ENCODE data around the gene ETFA.
"Not testable (repeated sequence)": the region's sequence is repeated elsewhere in the genome, so short reads cannot be mapped to it uniquely, and the experiment has no call there.

ETFA gene

DNA sequence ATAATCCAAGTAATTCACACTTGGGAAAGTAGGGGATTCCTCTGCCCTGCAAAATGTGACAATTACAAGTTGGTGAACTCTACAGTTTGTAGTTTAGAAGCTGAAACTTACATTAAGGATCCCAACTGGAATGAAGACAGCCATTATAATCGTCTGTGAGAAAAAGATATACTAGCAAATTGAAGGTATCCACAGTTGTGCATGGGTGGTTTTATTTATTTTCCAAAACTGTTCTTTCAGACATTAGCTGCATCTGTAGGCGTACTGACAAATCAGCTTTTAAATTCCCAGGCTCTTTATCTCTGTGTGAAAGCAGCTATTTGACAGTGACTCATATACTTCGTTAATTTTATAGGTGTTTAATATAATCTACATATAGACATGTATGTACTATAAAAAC lies 12.8 kb upstream of the ETFA start:
- no peak for DNase-seq

DNA sequence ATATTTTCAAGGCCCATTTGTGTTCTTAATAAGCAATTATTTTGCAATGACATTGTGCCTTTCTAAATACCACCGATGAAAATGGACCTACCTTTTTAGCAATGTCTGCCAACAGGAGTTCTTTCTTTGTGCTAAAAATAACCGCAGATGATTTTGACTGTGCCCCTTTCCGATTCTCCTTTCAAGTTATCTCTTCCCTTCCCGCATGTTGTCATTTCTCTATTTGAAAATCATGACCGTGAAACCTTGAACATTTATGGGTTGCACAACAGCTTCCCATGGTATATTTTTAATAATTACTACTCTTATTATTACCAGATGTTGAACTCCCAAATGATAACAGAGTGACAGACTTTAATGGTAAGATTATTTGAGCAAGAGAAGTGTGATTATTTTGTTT lies 10.3 kb upstream of the ETFA start:
- DNase-seq = no peak

DNA sequence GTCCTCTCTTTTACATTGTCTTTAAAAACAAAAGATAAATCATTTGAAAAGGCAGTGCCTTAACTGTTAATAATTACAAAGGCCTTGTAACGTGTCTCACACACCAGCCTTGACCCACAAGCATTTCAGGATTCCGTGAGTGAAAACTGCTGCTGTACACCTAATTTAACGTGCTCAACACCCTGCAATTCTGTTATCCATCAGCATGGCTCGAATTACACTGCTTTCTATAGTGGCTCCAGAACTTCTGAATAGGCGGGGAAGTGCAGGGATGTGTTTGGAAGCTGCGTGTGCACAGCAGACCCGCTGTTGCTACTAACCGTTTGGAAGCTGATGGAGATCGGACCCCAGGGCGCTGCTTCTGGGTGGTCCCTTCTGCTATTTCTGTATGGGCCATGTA lies 9.9 kb upstream of the ETFA start:
- DNase-seq = no peak

- DNase-seq = no peak
These were observed 8.7 kb upstream of the ETFA start for GRCh38 chr15:76320012-76320411.

DNA sequence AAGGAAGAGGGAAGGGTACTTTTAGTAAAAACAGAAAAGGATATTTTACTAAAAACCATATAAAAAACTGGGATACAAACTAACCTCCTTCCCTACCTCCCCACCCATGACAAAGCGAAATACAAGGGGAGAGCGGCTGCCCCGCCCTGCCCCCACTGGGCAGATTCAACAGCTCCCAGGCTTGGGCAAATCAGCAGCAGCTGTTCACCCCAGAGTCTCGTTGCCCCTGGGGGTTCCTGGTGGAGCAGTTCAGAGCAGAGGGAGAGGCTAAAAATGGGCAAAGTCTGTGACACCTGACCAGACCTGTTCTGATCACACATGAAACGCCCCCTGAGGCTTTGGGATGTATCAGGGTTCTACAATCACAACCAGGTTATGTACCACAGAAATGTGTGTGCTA lies 2.5 kb upstream of the ETFA start:
- no peak for DNase-seq

DNA sequence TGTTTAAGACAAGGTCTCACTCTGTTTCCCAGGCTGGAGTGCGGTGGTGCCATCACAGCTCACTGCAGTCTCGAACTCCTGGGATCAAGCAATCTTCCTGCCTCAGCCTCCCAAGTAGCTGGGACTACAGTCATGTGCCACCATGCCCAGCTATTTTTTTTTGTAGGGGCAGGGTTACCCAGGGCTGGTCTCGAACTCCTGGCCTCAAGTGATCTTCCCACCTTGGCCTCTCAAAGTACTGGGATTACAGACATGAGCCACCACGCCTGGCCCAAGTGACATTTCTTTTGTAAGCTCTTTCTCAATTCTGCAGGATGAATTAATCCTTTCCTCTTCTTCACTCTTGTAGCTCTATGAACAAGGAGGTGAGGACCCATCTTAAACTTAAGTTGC lies 1.9 kb upstream of the ETFA start:
- DNase-seq = not testable (repeated sequence)

DNA sequence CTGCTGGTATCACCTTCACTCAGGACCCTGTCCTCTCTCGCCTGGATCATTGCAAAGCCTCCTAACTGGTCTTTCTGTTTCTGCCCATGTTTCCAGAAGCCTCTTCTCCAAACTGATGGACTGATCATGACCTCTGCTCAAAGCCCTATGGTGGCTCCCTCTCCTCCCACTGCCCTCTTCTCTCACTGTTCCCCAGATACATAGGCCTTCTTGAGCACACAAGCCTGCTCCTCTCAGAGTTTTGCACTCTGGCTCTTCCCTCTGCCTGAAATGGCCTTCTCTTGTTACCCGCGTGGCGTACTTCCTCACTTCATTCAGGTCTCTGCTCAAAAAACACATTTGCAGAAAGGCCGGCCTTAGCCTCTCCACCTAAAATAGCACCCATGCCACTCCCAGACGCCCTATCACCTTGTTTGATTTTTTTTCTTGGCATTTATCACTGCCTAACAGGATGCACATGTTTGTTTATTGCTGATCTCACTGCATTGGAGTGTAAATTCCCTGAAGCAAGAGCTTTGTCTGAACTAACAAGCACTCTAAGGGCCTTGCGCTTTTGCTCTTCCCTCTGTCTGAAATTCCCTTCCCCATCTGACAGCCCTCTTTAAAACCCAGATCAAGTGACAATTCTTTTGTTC lies 1.4 kb upstream of the ETFA start:
- DNase-seq = no peak

DNA sequence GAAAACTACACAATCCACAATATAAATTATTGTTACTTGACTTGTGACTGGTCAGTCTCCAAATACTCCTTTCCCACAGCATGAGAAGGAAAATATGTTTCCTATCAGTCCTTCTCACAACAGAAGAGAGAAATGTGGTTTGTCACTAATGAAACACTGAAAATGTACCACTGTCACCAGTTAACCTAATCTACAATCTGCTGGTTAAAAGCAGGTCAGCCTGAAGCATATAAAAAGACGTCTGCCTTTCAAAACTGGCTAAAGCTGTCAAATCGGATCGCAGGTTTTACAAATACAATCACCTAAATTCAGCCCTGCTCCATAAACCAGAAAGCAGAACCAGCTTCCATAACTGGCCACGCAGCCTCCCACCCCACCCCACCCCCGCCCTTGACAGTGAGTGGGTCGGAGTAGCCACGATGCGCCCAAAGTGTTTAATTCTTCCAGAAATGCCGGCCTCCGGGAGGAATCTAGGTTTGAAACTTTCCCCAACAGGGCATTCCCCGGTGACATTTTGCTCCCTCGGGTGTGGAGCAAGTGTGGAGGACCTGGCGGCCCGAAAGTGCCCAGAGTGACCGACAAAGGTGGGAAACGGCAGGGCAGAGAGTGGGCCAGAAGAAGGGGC lies 682 bp downstream of the ETFA start:
- no peak for DNase-seq

GRCh38 chr15:76309601-76310330 lies 1.5 kb downstream of the ETFA start:
- no peak for DNase-seq

DNA sequence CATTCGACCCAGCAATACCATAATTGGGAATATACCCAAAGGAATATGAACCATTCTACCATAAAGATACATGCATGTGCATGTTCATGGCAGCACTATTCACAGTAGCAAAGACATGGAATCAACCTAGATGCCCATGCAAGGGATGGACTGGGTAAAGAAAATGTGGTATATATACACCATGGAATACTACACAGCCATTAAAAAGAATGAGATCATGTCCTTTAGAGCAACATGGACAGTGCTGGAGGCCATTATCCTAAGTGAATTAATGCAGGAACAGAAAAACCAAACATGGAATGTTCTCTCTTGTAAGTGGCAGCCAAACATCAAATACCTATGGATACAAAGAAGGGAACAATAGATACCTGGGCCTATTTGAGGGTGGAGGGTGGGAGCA lies 7.4 kb downstream of the ETFA start:
- DNase-seq = no peak

DNA sequence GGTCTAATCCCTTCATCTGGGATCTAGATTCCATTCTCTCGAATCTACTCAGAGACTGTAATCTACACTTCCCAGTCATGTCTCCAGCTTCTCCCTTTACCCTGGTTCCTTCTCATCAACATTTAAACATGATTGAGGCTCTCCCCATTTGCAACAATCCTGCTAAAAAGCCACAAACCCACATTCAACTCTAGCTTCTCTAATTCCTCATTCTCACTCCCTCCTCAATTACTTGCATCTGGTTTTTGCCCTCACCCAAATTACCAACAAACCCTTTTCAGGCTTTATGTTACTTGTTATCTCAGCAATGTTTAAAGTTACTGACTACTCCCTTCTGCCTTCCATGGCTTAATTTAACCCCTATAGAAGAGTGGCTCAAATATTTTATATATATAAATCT lies 11.5 kb downstream of the ETFA start:
- DNase-seq = no peak

DNA sequence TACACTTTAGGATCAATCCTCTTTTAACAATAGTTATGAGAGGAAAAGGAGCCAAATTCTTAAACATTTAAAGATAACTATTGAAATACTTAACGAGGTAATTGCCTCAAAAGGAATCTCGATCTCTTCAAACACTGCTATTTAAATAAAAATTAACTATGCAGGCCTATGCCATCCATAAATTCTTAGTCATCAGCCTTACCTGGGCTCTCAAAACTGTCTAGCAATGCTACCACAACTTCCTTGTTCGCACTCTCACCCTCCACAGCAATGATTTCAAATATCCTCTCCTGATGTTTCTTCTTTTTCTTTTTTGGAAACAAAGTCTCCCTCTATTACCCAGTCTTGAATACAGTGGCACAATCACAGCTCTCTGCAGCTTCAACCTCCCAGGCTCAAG lies 12.3 kb downstream of the ETFA start:
- no peak for DNase-seq

DNA sequence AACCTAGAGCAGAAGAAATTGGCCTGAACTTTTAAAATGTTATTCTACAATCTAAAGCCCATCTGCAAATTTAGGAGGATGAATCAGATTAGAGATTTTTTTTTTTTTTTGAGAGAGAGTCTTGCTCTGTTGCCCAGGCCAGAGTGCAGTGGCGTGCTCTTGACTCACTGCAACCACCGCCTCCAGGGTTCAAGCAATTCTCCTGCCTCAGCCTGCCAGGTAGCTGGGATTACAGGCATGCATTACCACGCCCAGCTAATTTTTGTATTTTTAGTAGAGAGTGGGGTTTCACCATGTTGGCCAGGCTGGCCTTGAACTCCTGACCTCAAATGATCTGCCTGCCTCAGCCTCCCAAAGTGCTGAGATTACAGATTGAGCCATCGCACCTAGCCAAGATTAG lies 13.3 kb downstream of the ETFA start:
- DNase-seq = not testable (repeated sequence)

DNA sequence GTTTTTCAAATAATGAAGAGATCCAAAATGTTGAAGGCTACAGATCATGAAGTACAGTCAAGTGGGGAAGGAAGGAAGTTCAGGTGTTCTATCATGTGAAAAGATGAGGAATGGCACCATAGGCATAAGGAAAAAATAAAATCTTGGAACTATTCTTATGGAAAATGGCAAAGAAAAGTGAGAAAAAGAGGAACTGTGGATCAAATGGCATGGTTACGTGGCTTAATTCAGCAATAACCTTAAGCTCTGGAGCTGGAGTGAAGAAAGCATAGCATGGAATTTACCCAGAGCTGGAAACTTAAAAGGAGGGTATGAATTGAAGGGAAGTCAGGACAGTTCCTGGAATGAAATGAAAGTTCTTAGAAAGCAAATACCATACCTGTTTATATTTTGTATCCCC lies 14.4 kb downstream of the ETFA start:
- no peak for DNase-seq

DNA sequence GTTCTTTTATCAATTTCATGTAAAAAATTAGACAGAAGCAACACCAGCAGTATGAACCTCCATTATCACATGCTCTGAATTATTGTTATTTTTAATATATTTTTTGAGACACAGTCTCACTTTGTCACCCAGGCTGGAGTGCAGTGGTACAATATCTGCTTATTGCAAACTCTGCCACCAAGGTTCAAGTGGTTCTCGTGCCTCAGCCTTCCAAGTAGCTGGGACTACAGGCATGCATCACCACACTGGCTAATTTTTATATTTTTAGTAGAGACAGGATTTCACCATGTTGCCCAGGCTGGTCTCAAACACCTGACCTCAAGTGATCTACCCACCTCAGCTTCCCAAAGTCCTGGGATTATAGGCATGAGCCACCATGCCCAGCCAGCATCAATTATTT lies 16.8 kb downstream of the ETFA start:
- not testable (repeated sequence) for DNase-seq

GRCh38 chr15:76293361-76293760 lies 17.9 kb downstream of the ETFA start:
- no peak for DNase-seq

GRCh38 chr15:76289582-76289981 lies 21.7 kb downstream of the ETFA start:
- DNase-seq = no peak

DNA sequence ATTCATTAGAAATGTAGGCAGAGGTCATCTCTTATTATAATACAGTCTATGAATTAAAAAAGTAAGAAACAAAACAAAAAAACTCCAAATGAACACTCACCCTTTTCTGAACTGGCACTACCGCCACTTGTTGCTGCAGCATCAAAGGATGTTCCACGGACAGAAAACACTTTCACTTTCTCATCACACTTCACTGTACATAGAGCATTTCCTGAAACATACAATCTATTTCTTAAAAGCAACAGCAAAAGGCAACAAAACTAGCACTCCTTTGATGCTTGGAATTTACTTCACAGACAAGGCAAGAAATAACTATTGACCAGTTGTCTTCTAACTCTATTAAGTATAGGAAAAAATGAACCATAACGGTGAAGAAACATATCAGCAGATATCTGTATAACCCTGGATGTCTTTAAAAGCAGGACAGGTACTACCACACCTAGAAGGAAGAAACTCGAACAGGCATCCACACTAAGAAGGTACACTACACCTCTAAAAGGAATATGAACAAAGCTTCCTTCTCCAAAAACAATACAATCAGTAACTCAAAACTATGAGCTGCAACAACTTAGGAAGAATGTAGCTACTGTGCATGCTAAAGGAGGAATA lies 24.9 kb downstream of the ETFA start:
- no peak for DNase-seq

DNA sequence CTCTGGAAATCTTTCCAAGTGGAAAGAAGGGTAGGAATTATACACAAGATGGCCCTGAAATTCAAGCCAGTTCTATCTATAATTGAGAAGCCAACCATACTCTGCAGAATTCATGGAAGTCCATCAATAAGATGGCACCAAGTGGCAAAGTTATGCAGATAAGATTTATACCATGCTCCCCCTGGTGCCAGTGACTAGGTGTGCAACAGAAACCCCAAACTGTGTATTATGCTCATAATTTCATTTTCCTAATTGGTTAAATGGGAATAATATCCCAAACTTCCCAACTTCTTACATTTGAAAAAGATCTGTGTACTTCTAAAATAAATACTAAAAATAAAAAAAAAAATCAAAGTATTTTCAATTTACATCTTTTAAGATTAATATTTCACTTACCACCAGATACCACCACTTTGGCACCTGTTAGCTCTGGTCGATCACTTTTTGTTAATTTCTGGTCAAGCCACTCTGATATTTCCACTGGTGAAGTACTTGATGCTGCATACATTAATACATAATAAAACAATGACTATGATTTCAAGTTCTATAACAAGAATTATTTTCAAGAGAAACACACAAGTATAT lies 25.9 kb downstream of the ETFA start:
- DNase-seq = no peak

GRCh38 chr15:76282465-76282864 lies 28.8 kb downstream of the ETFA start:
- no peak for DNase-seq

DNA sequence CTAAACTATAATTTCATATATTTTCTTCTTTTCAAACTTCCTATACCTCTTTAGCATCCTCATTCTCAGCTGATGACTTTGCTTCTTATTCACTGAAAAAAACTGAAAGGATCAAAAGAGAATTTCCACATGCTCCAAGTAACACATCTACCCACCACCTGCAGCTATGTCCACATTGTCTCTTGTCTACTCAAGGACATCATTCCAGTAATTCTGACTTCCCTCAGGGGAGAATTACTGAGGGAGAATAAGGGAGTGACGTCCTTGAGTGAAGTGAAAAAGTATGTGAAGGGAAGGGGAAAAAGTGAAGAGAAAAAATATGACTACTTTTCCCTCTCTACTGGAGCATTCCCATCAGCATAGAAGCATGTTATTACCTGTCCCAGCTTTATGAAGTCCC lies 32.6 kb downstream of the ETFA start:
- DNase-seq = no peak

DNA sequence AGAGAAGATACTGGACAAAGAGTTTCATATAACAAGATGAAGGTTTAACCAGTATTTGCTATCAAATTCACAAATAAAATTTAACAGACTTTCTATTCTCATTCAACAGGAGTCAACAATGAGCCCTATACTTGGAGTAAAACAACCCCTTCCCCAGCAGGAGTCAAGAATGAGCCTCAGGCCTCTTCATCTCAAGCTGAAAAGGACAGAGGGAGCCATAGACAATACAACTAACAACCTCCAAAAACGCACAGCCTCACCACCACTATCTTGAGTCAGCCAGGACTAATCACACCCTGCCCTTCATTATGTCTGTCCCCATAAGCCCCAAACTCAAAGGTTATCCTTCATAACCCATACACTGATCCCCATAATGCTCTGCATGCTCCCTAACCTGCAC lies 36.4 kb downstream of the ETFA start:
- DNase-seq = no peak

DNA sequence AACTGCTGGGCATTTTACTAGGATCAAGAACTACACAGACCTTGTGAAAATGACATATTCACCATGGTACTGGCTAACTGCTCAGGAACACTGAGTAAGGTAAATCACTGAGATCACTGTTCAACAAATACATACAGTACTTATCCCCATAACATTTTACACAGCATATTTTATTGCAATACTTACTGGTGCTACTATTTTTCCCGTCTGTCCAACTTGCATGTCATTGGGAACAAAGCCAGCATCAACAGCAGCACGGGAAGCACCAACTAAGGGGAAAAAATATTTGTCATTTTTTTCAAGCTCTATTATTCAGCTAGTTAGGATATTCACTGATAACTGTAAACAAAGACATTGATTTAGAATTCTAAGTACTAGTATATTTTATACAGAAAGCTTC lies 37.0 kb downstream of the ETFA start:
- no peak for DNase-seq

GRCh38 chr15:76270876-76271275 lies 40.4 kb downstream of the ETFA start:
- no peak for DNase-seq
